CD4-positive, alpha-beta T cell treated with Interleukin-10 for 1 hour (primary cell): ENCODE data around the gene SCART1.
A peak's percentile ranks its signal among the peaks of the same experiment; 100 is the strongest.
"Not testable (repeated sequence)": the region's sequence is repeated elsewhere in the genome, so short reads cannot be mapped to it uniquely, and the experiment has no call there.

Source experiments
- DNase-seq: peaks from one replicate; pipeline ENCODE4 v3.0.0-alpha.2; 2020

SCART1 gene

DNA sequence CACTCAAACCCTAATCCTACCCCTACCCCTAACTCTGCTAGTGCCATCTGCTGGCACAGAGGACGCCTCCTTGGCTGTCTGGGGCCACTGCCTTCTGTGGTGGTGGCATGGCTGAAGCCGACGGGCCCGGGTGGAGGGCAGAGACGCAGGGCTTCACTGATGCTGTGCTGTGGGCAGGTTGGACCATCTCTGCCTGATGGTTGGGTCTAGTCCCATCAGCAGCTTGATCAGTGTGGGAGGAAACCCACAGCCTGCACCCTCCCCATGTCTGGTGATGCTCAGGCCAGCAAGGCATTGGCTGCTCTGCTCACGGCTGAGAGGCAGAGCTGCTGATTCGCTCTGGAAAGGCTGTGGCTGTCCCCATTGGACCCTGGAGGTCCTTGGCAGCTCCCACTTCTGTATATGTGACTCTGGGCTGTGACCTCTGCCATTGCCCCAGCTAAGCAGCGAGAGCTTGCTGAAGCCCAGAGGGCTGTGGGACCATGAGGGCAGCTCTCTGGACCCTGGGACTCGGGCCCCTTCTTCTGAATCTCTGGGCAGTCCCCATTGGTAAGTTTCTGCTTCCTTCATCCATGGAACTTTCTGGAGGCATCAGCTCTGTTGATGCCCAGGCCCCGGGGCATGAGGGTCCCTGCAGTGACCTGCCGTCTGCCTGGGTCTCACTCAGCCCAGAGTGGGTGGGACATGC, at the start of gene SCART1:
SCART1 (plus strand) TSS at position 430 of the 688 bp plus-strand sequence; CDS start at position 483, 53 bp downstream.
- DNase-seq, result peak; percentile 47

DNA sequence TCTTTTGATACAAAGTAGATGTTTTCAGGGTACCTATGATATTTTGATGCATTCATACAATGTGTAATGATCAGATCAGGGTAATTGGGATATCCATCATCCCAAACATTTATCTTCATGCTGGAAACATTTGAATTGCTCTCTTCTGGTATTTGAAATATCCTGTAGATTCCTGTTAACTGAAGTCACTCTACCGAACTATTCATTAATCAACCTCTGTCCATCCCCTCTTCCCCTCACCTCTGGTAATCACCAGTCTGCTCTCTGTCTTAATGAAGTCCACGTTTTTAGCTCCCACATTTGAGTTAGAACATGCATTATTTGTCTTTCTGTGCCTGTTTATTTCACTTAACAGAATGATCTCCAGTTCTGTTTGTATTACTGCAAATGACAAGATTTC, 48.5 kb upstream of the SCART1 start:
- DNase-seq, result no peak

DNA sequence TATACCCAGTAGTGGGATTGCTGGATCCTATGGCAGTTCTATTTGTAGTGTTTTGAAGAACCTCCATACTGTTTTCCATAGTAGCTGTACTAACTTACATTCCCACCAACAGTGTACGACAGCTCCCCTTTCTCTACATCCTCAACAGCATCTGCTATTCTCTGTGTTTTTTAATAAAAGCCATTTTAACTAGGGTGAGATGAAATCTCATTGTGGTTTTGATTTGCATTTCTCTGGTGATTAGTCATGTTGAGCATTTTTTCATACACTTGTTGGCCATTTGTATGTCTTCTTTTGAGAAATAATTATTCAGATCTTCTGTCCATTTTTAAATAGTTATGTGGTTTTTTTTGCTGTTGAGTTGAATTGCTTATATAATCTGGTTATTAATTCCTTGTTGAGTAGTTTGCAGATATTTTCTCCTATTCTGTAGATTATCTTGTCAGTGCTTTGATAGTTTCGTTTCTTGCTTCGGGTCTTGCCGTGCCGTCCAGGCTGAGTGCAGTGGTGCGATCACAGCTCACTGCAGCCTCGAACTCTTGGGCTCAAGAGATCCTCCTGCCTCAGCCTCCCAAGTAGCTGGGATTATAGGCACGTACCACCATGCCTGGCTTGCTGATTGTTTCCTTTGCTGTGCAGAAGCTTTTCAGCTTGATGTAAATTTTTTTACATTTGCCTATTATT, 47.8 kb upstream of the SCART1 start:
- no peak for DNase-seq

DNA sequence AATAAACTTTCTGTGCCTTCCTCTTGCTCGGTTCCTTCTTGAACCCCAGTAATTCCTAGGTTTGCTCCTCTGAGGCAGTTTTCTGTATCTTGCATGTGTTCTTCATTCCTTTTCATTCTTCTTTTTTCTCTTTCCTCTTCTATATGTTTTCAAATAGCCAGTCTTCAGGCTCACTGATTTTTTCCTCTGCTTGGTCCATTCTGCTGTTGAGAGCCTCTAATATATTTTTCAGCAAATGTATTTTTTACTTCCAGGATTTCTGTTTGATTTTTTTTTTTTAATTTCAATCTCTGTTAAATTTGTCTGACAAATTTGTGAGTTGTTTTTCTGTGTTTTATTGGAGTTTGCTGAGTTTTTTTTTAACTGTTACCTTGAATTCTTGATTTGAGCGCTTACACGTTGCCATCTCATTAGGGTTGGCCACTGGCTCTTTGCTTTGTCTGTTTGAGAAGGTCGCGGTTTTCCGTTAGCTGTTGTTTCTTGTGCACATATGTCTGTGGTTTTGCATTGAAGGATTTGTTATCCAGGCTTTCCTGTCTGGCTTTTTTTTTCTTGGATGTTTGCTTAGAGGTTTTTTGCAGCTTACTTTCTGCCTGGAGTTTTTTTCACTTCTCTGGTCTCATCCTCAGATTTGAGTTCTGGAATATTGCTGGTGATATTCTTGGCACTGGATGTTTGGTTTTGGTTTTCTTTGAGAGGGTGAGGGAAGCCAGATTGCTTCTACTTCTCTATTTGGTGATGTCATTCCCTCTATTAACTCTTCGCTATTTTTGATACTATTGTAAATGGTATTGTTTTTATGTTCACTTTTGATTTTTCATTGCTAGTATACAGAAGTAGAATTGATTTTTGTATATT, 42.0 kb upstream of the SCART1 start:
- DNase-seq, result no peak

DNA sequence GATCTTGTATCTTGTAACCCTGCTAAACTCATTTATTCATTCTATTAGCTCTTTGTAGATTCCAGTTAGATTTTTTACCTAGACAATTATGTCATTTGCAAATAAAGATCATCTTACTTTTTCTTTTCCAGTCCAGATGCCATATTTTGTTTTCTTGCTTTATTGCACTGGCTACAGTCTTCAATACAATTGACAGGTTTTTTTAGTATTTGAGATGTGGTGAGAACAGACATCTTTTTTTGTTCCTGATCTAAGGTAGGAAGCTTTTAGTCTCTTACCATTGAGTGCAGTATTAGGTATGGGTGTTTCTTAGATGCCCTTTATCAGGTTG, 41.4 kb upstream of the SCART1 start:
- no peak for DNase-seq

DNA sequence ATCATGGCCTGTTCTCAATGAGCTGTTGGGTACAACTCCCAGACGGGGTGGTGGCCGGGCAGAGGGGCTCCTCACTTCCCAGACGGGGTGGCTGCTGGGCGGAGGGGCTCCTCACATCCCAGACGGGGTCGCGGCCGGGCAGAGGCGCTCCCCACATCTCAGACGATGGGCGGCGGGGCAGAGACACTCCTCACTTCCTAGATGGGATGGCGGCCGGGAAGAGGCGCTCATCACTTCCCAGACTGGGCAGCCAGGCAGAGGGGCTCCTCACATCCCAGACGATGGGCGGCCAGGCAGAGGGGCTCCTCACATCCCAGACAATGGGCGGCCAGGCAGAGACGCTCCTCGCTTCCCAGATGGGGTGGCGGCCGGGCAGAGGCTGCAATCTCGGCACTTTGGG, 39.3 kb upstream of the SCART1 start:
- DNase-seq, result not testable (repeated sequence)

DNA sequence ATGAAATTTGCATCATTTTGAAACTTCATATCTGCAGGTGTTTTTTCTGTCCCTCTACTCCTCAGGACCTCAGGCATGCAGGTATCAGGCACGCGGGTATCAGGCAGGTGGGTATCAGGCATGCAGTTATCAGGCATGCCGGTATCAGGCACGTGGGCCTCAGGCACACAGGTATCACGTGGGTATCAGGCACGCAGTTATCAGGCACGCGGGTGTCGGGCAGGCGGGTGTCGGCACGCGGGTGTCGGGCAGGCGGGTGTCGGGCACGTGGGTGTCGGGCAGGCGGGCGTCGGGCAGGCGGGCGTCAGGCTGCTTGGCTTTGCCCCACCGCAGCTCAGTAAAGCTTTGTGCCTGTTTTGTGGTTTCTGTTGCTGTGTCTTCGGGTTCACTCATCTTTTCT, 38.0 kb upstream of the SCART1 start:
- DNase-seq, result no peak

DNA sequence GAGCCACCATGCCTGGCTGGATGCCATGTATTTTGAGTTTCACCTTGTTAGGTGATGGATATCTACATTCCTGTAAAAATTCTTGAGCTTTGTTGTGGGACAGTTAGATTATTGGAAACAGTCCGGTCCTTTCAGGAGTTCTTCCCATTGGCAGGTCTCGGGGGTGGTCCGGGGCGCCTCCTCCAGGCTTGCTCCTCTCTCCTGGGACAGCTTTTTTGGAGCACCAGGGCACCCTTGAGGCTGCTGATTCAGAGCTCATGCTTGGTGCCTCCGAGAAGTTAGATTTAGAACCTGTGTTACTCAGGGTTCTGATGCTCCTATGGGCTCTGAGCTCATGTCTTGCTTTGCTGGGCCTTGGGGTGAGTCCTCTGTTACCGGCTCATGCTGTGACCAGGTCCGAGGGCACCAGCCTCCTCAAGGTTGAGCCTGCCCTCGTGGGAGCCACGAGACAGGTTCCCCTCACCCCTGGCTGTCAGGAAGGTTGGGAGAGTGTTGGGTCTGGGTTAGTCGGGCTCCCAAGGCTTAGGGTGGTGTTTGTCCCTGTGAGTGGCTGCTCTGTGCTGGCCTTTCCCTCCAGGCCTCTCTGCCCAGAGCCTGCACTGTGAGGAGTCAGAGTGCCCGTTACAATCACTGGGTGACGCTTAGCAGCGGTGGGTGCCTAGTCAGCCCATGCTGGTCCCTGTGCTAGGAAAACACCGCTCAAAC, 35.3 kb upstream of the SCART1 start:
- DNase-seq, result no peak

DNA sequence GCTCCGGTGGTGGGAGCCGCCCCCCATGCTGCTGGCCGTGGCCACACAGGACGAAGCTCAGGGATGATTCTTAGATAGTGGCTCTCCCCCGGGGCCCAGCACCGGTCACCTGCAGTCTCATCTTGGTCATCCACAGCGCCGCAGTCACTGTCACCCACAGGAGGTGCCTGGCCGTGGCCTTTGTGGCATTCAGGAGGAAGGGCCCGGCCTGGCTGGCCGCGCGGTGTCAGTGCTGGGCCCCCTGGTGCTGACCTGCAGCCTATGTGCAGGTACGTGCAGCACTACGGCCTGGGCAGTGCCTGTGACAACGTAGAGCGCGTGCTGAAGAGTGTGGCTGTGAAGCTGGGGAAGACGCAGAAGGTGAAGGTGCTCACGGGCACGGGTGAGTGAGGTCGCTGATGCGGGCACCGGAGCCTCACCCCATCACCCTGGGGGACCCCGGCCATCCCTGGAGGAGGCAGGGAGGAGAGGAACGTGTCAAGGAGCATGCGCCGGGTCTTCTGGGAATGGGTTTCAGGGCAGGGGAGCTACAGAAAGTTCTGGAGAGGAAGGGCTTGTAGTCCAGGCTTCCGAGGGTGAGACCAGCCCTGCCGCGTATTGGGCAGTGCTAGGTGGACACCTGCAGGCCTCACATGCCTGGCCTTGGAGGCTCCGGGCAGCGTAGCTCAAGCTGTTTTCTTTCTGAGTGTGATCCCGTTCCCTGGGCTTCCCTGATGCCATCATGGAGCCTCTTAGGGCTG, 34.4 kb upstream of the SCART1 start:
- DNase-seq, result no peak

DNA sequence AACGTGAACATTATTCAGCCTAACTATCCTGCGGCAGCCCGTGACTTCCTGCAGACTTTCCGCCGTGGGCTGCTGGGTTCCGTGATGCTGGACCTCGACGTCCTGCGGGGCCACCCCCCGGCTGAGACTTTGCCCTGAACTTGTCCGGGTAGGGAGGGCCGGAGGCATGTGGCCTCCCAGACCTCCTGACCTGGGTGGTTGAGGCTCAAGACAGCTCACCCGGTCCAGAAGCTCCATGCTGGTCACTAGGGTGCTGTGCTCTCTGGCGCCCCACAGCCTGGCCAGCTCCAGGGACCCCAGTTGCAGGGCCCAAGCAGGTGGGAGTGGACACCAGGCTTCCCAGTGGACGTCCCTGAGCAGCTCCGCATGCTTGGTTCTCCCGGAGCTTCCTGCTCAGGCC, 33.7 kb upstream of the SCART1 start:
- DNase-seq, result no peak

DNA sequence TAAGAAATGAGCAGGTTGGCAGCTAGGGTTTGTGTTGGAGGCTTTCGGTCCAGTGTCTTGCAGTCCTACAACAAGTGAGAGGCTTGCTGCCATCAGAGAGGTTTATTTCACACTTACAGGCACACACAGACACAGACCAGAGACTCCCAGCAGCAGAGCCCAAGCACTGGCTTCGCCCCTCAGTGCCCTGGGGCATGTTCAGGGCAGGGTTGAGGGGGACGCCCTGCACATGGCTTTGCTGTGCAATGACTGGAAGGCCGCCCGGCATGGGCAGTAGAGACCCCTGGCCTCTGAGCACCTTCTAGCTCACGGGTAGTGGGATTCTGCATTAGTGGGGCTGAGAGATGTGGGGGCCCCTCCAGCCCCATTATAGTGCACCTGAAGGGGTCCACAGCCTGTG, 33.2 kb upstream of the SCART1 start:
- no peak for DNase-seq

DNA sequence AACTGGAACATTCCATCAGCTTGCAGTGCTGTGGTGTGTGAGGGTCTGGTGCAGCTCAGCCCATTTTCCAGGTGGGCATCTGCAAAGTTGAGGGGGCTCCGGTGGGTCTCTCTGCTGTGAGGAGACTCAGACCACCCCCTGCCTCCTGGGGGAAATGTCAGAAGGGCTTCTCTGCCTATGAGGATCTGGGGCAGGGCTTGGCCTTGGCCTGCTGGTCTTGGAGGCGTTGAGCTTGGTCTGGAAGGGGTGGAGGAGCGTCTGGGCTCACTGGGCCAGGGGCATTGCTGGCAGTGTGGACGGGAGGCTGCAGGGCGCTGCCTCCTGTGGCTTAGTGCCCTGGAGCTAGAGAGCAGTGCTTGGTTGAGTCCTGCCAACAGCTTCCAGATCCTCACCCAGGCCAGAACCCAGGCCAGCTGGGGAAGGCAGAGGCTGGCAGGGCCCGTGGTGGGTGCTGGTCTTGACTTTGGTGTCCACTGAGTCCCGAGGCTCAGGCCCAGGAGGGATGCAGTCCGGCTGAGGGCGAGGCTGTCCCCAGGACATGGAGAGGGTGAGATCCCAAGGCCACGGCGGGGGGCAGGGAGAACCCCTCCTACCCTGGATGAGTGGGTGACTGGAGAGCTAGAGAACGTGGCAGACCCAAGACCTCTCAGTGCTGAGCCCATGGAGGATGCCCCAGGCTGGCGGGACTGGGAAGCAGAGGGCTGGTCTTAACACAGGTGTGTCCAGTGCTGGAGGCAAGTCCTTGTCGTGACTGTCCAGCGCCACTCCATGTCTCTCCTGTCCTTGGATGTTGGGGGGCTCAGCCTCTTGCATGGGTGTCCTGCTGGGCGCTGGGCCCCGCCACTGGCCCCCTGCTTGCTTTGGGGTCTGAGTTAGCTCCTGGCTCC, 32.2 kb upstream of the SCART1 start:
- DNase-seq, result no peak

DNA sequence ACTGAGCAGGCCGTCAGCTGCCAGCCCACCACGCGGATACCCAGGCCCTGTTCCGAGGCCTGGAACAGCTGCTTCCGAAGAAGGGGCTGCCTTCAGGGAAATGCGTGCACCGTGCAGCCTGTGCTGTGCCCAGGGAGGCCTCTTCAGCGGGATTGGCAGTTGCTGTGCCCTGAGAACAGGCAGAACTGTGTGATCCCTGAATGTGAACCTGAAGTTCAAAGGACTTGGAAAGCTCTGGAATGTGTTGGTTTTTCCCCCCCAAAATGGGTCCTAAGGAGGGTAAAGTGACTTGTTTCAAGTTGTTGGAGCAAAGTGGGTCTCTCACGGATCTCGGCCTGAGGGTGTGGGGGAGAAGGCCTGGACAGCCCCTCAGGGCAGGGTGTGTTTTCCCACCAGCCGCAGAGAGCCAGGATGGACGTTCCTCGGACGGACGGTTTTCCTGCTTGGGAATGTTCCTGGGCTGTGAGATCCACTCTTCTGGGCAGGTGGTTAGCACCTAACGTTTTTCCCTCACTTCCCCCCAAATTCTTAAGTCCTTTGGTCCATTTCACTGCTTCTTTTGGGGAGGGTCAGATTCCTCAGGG, 31.4 kb upstream of the SCART1 start:
- no peak for DNase-seq

DNA sequence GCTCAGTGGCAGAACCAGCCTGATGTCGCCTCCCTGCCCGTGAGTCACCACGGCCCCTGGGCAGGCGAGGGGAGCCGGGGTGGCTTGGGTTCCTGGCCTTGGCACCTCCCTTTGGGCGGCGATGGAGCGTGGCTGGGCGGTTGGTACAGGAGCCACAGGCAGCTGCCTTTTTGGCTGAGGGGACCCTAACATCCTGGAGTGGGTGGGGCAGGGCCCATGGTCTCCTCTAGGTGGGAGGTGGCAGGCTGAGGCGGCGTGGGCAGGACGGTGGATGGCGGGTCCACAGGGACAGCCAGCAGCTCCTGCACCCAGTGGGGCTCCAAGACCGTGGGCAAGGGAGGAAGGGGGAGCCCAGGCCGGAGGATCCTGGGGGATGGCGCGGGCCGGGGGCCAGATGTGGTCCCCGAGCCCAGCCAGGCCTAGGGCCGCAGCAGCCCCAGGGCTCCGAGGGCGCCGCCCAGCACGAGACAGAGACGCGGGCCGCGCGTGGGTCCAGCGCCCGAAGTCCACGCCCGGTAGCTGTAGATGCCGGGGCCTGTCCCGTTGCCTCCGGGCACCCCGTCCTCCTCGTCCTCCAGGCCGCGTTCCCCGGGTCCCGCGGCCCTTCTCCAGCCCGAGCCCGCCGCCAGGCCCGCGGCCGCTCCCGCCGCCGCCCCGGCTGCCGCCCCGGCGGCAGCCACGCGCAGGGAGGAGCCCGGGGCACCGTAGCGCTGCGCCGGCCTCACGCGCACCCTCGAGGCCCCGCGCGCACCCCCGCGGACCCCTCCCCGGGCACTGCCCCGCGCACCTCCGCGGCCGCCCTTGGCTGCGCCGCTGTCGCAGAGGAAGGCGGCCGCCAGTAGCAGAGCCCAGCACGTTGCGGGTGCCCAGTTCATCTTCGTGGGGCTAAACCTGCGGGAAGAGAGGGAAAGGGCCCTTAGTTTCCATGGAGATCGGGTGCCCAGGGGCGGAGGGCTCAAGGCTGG, 30.7 kb upstream of the SCART1 start:
- DNase-seq, result no peak

DNA sequence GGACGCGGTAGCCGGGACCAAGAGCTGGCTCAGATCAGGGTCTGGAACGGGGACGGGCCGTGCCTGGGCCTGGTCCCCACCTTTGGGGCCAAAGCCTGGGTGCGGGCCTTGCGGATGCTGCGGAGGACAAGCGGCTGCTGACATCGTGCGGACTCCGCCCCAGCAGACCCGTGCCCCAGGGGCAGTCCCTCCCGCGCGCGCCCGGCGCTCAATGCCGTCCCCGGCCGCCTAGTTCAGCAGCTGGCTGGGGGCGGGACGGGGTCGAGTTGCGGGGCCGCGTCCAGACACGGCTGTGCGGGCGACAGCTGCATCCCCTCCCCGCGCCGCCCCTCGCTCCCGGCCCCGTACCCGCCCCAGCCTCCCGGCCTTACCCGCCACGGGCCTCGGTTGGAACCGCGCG, 29.6 kb upstream of the SCART1 start:
- DNase-seq, result not testable (repeated sequence)

DNA sequence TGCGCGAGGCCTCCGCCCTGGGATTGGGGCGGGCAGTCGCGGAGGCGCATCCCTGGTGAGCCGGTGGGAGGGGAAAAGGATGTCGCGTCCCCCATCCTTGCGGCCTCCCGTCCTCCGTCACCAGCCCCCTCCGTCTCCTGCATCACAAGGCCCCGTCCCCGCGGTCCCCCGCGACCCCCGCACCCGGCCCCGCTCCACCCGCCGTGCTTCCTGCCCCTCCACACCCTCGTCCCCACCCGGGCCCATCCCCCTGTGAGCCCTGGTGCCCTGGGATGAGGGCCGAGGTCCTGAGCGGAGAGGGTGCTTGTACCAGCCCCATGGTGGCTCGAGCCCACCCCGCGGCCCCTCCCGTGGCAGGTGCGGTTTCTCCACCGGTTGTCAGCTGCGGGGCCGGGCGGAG, 29.1 kb upstream of the SCART1 start, which contains the start of gene SPRN:
SPRN (minus strand) TSS at position 25 of the 400 bp plus-strand sequence. CDS start 944 bp downstream, outside the sequence.
- not testable (repeated sequence) for DNase-seq

DNA sequence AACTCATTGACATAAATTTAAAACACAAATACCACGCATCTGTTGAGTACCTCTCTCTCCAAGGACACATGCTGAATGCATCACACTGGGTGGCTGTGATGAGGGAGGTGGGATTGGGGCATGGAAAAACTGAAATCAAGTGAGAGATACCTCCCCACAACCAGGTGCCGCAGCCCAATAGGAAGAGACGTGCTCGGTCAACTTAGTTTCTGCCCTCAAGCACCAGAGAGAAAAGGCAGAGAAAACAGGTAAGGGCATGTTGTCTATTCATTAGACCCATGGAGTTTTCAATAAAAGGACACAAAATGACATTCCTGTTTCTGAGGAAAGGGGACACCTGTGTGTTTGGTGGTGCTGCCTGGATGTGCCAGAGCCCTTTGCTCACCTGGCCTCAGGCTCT, 24.2 kb upstream of the SCART1 start:
- not testable (repeated sequence) for DNase-seq

DNA sequence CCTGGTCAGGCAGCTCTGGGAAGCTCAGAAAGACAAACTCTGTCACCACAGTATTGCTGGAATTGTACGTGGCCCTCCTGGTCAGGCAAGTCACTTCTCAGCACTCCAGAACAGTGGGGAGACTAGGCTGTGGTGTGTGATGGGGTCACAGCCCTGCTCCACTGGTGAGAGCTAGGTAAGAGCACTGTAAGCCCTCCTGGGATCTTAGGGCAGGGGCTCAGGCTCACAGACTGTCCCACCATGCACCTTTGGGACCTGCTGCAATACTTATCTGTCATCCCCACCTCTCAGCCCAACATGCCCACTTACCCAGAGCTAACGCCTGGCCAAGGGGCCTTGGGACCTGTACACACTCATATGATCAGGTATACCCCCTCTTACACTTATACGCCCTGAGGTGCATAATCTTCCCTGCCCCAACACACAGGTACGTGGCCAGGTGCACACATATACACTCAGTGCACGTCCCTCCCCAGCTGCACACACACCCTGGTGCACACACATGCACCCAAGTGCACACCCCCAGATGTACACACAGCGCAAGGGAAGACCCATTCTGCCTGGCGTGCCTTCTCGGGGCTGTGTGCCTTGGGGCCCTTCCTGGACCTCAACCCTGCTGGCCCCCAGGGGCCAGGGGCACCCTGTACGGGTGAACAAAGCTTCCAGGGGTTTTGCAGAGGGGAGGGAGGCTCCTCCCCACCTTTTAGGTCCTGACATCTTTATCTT, 21.7 kb upstream of the SCART1 start:
- DNase-seq, result not testable (repeated sequence)

DNA sequence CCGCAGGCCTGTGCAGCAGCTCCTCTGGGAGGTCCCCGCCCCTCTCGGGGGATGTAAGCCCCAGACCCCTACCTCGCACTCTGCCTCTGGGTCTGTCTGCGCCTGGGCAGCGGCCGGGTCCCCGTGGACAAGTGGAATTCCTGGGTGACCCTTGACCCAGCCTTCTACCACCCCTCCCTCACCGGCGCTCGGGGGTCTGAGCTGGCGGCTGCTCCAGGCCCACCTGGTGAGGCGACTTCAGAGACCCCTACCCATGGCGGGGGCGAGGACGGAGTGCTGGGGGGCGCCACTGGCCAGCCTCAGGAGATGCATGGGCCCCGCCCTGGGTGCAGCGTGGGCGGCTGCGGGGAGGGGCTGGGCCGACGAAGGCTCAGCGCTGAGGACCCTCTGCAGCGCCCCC, 21.0 kb upstream of the SCART1 start:
- DNase-seq, result not testable (repeated sequence)
